Endodermal cell (in vitro differentiated cells): ENCODE measurements around the gene GET4. TPM values are rescaled to one million over a fixed set of nuclear protein-coding genes. Genes with fewer than 3 reads are reported as not detected.

Experiments
- DNase-seq: peaks from one replicate; pipeline ENCODE4 v3.0.0-alpha.2; 2017
- H3K27ac ChIP-seq: 2 replicates; pipeline ENCODE4 v1.5.1; 2013; ENCODE audit warnings: mild to moderate bottlenecking, low read depth, low read length, moderate library complexity
- H3K27me3 ChIP-seq: 2 replicates; pipeline ENCODE4 v1.6.1; 2013; ENCODE audit warnings: mild to moderate bottlenecking, low read length, moderate library complexity; ENCODE audit not compliant: insufficient read depth, control insufficient read depth, poor library complexity, severe bottlenecking
- H3K36me3 ChIP-seq: 2 replicates; pipeline ENCODE4 v1.7.0; 2013; ENCODE audit warnings: mild to moderate bottlenecking, low read length, moderate library complexity; ENCODE audit not compliant: control insufficient read depth, insufficient read depth
- H3K4me1 ChIP-seq: one replicate; pipeline ENCODE4 v1.7.0; 2013; ENCODE audit warnings: low read length; ENCODE audit not compliant: control insufficient read depth, insufficient read depth
- H3K4me3 ChIP-seq: 2 replicates; pipeline ENCODE4 v1.5.1; 2013; ENCODE audit warnings: mild to moderate bottlenecking, low read length, moderate library complexity
- H3K9ac ChIP-seq: 2 replicates; pipeline ENCODE4 v1.6.1; 2013; ENCODE audit warnings: mild to moderate bottlenecking, low read length, moderate library complexity; ENCODE audit not compliant: poor library complexity, severe bottlenecking; ENCODE audit errors: extremely low read depth
- H3K9me3 ChIP-seq: 2 replicates; pipeline ENCODE4 v1.6.1; 2013; ENCODE audit warnings: mild to moderate bottlenecking, low read length, moderate library complexity; ENCODE audit not compliant: control insufficient read depth
- H3K27ac Mint-ChIP-seq: 2 replicates; pipeline ENCODE4 v1.8.0; 2020; ENCODE audit warnings: mixed read lengths
- H3K27me3 Mint-ChIP-seq: 2 replicates; pipeline ENCODE4 v1.8.0; 2021; ENCODE audit warnings: mild to moderate bottlenecking, mixed read lengths; ENCODE audit not compliant: insufficient read depth
- H3K36me3 Mint-ChIP-seq: 2 replicates; pipeline ENCODE4 v1.8.0; 2020; ENCODE audit warnings: low read depth, mixed read lengths
- H3K4me1 Mint-ChIP-seq: 2 replicates; pipeline ENCODE4 v1.8.0; 2020; ENCODE audit warnings: mixed read lengths
- H3K4me3 Mint-ChIP-seq: 2 replicates; pipeline ENCODE4 v1.8.0; 2020; ENCODE audit warnings: mild to moderate bottlenecking, moderate library complexity, mixed read lengths
- H3K9me3 Mint-ChIP-seq: 2 replicates; pipeline ENCODE4 v1.8.0; 2020; ENCODE audit warnings: mild to moderate bottlenecking, mixed read lengths
- CTCF ChIP-seq: fragments of 200-600 bp; sonication (generic); conservative IDR thresholded peaks from 2 replicates; pipeline ENCODE4 v1.5.0; 2021; ENCODE audit warnings: antibody characterized with exemption, mild to moderate bottlenecking
- WGBS, 2 experiments: methylation state at CpG; one replicate each; pipeline versions ENCODE4 v1.1.5 to v1.1.7; 2013; ENCODE audit warnings: missing lambda C conversion rate in 2 of 2, mixed read lengths in 1 of 2; ENCODE audit not compliant: insufficient coverage in 1 of 2, insufficient read length in 1 of 2; 5-methylcytosine and 5-hydroxymethylcytosine counted together
- total RNA-seq, 2 donors: library from RNA; stranded (reverse); fragmentation: NEBNext Ultra II Directional in 1 of 2; extraction: Animal tissue kit (Norgen Biotek cat#: 25700) in 1 of 2; gene quantifications; 2 replicates in 1 of 2; 3 replicates in 1 of 2; pipeline ENCODE4 v1.2.1, GENCODE V29; 2021

GET4 gene
- total RNA-seq, 2 donors from 2014 or later = 73.3 to 84.3 TPM

- no peak for TF ChIP-seq CTCF
- H3K4me1 Mint-ChIP-seq = no peaks in the 10 kb centered on the region
- no peak for DNase-seq
Observed at GRCh38 chr7:931871-932650, 55.7 kb downstream of the GET4 start.

GRCh38 chr7:932651-932975 is 56.3 kb downstream of the GET4 start:
- Mint-ChIP-seq H3K27ac (no peak overlapping the region), H3K36me3 (no peaks in the 10 kb centered on the region), H3K9me3 (no peaks in the 10 kb centered on the region), H3K4me1 (no peaks in the 10 kb centered on the region), H3K4me3 (no peak overlapping the region), H3K27me3 (no peaks in the 10 kb centered on the region)
- H3K9ac ChIP-seq = no peak overlapping the region
- no peaks in the 10 kb centered on the region for H3K27me3 ChIP-seq
- no peaks in the 10 kb centered on the region for H3K9me3 ChIP-seq
- 95 to 98% methylated on average over 6 to 11 of the region's 11 CpGs for WGBS, 2 experiments
- no peak for TF ChIP-seq CTCF
- no peaks in the 10 kb centered on the region for H3K36me3 ChIP-seq
- no peak overlapping the region for H3K27ac ChIP-seq
- no peaks in the 10 kb centered on the region for H3K4me1 ChIP-seq
- no peak for DNase-seq
- H3K4me3 ChIP-seq = no peak overlapping the region

More at GRCh38 chr7:931871-932650, 55.7 kb downstream of the GET4 start:
- no peaks in the 10 kb centered on the region for H3K9me3 ChIP-seq
- Mint-ChIP-seq H3K9me3 (no peaks in the 10 kb centered on the region), H3K27me3 (no peaks in the 10 kb centered on the region), H3K27ac (no peak overlapping the region), H3K36me3 (no peaks in the 10 kb centered on the region), H3K4me3 (no peak overlapping the region)
- no peaks in the 10 kb centered on the region for H3K27me3 ChIP-seq
- no peaks in the 10 kb centered on the region for H3K36me3 ChIP-seq
- no peak overlapping the region for H3K4me3 ChIP-seq
- WGBS, 2 experiments = 88 to 94% methylated on average over 19 to 21 of the region's 21 CpGs
- H3K27ac ChIP-seq = no peak overlapping the region
- no peaks in the 10 kb centered on the region for H3K4me1 ChIP-seq
- no peak overlapping the region for H3K9ac ChIP-seq

GRCh38 chr7:934469-935163 is 58.3 kb downstream of the GET4 start:
- H3K27ac ChIP-seq = no peak overlapping the region
- no peaks in the 10 kb centered on the region for H3K36me3 Mint-ChIP-seq
- H3K9me3 Mint-ChIP-seq = no peaks in the 10 kb centered on the region
- no peak overlapping the region for H3K27ac Mint-ChIP-seq
- TF ChIP-seq CTCF = no peak
- H3K4me3 ChIP-seq = no peak overlapping the region
- 93 to 95% methylated on average over 21 to 34 of the region's 34 CpGs for WGBS, 2 experiments
- H3K9ac ChIP-seq = no peak overlapping the region
- no peaks in the 10 kb centered on the region for H3K36me3 ChIP-seq
- H3K4me1 ChIP-seq = no peaks in the 10 kb centered on the region
- H3K27me3 ChIP-seq = no peaks in the 10 kb centered on the region
- no peaks in the 10 kb centered on the region for H3K27me3 Mint-ChIP-seq
- no peaks in the 10 kb centered on the region for H3K4me1 Mint-ChIP-seq
- DNase-seq = no peak
- H3K9me3 ChIP-seq = no peaks in the 10 kb centered on the region
- no peak overlapping the region for H3K4me3 Mint-ChIP-seq
